Body of pancreas (tissue), 4 donors: Measurements from ENCODE around the gene MRGPRX2.

Experiments
- CTCF ChIP-seq, 7 experiments: fragments of 450-650 bp in 4 of 7; fragments of 200-600 bp in 3 of 7; sonication (generic) in 3 of 7; IDR thresholded peaks; one replicate each; pipeline ENCODE4 v1.5.1; 2016 to 2019; ENCODE audit warnings: antibody characterized with exemption in 7 of 7
- POLR2A ChIP-seq, 3 donors: fragments of 450-650 bp; IDR thresholded peaks; one replicate each; pipeline ENCODE4 v1.6.1; 2016; ENCODE audit warnings: antibody characterized with exemption in 3 of 3, mild to moderate bottlenecking in 2 of 3

- TF ChIP-seq CTCF (IDR thresholded peaks at IDR 0.05) (no peak), POLR2A (IDR thresholded peaks at IDR 0.05) (no peak)
These were observed 22.6 kb upstream of the MRGPRX2 start for GRCh38 chr11:19083166-19083565.
